PFSK-1 (cell line): ENCODE measurements around the gene CCT2.

Experiments used
- POLR2AphosphoS5 ChIP-seq: IDR thresholded peaks from 2 replicates; pipeline ENCODE4 v1.6.1; 2012; ENCODE audit warnings: low read depth, mild to moderate bottlenecking, control low read depth, low read length, moderate library complexity
- TF ChIP-seq, protein P1 (sequence below), 2 experiments: IDR thresholded peaks; 2 replicates each; pipeline versions ENCODE4 v1.6.1 to v1.8.0; 2011 to 2012; ENCODE audit warnings: low read depth in 2 of 2, low read length in 2 of 2, control low read depth in 1 of 2, inconsistent platforms in 1 of 2, mild to moderate bottlenecking in 1 of 2, moderate library complexity in 1 of 2; ENCODE audit not compliant: insufficient read depth in 1 of 2

DNA sequence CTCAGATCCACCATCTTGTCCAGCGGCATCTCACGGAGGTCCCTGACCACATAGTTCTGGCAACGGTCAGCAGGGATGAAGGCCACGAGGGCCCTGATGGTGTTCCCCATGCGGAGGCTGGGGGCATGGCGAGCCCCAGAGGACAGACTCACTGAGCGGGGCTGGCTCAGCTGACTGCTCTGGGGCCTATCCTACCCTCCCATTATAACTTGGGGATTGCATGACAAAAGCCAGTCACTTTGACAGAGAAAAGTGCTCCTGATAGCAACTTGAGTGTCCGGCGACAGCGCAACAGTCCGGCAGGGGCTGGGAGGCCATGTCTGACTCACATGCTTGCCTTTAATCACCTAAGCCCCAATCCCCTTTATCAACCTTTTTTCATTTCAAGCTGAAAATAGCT, 25.5 kb downstream of the CCT2 start, which contains the start of gene LRRC10:
- no peak for TF ChIP-seq POLR2AphosphoS5
- TF ChIP-seq, protein P1, sequence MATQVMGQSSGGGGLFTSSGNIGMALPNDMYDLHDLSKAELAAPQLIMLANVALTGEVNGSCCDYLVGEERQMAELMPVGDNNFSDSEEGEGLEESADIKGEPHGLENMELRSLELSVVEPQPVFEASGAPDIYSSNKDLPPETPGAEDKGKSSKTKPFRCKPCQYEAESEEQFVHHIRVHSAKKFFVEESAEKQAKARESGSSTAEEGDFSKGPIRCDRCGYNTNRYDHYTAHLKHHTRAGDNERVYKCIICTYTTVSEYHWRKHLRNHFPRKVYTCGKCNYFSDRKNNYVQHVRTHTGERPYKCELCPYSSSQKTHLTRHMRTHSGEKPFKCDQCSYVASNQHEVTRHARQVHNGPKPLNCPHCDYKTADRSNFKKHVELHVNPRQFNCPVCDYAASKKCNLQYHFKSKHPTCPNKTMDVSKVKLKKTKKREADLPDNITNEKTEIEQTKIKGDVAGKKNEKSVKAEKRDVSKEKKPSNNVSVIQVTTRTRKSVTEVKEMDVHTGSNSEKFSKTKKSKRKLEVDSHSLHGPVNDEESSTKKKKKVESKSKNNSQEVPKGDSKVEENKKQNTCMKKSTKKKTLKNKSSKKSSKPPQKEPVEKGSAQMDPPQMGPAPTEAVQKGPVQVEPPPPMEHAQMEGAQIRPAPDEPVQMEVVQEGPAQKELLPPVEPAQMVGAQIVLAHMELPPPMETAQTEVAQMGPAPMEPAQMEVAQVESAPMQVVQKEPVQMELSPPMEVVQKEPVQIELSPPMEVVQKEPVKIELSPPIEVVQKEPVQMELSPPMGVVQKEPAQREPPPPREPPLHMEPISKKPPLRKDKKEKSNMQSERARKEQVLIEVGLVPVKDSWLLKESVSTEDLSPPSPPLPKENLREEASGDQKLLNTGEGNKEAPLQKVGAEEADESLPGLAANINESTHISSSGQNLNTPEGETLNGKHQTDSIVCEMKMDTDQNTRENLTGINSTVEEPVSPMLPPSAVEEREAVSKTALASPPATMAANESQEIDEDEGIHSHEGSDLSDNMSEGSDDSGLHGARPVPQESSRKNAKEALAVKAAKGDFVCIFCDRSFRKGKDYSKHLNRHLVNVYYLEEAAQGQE (IDR thresholded peaks at IDR 0.05; ENCODE audit: insufficient read depth in 1 of 2, low read depth in 2 of 2, low read length in 2 of 2), result no peak
